Measurements from ENCODE around the gene PRKCD.

- TF ChIP-seq CTCF (conservative IDR thresholded peaks at IDR 0.05) (no peak), EZH2 (IDR thresholded peaks at IDR 0.05; ENCODE audit: low read depth) (no peak)
These were observed 60.8 kb downstream of the PRKCD start for GRCh38 chr3:53221827-53222182.
